AG09319 (cell line): ENCODE results near the gene GALNT9.

Experiments
- DNase-seq: peaks from one replicate; pipeline ENCODE4 v3.0.0-alpha.2; 2010; ENCODE audit warnings: low read depth; ENCODE audit errors: extremely low read depth
- TF ChIP-seq, protein P1 (sequence below): IDR thresholded peaks from 2 replicates; pipeline ENCODE4 v1.5.1; 2011; ENCODE audit warnings: low read depth, mild to moderate bottlenecking, inconsistent platforms, low read length, moderate library complexity

Gene GALNT9

DNA sequence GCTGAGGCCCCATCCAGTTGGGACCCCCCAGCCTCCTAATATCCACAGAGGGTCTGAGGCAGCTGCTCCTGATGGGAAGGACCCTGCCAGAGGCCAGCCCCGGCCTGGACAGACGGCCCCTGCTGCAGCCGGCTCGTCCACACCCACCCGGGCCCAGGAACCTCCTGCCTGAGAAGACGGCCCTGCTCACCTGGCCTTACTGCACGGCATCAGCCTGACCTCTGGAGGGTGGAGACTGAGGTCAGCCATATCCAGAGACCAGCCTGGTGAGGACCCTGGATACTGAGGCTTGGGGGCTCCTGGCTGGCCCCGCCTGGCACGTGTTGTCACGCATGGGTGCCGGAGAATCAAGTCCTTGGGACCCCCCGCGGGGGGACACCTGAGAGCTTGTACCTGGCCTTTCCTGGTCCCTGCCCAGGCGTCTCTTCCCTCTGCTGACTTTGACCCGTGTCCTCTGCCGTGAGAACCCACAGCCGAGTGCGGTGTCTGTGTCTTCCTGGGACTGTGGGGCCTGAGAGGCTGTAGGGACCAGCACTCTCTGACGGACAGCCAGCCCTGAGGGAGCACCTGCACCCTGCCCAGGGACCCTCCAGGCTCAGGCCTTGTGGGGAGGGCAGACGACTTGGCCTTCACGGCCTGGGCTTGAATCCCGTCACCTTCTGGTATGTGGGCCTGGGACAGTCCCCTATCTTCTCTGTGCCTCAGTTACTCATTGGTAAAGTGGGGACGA, 127.8 kb downstream of the GALNT9 start:
- TF ChIP-seq, protein P1, sequence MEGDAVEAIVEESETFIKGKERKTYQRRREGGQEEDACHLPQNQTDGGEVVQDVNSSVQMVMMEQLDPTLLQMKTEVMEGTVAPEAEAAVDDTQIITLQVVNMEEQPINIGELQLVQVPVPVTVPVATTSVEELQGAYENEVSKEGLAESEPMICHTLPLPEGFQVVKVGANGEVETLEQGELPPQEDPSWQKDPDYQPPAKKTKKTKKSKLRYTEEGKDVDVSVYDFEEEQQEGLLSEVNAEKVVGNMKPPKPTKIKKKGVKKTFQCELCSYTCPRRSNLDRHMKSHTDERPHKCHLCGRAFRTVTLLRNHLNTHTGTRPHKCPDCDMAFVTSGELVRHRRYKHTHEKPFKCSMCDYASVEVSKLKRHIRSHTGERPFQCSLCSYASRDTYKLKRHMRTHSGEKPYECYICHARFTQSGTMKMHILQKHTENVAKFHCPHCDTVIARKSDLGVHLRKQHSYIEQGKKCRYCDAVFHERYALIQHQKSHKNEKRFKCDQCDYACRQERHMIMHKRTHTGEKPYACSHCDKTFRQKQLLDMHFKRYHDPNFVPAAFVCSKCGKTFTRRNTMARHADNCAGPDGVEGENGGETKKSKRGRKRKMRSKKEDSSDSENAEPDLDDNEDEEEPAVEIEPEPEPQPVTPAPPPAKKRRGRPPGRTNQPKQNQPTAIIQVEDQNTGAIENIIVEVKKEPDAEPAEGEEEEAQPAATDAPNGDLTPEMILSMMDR = no peak

GRCh38 chr12:132200800-132201199, 128.6 kb downstream of the GALNT9 start:
- DNase-seq = no peak
- TF ChIP-seq, protein P1 = no peak

More for the DNA sequence above, 127.8 kb downstream of the GALNT9 start:
- DNase-seq = no peak

- TF ChIP-seq, protein P1 = no peak
- no peak for DNase-seq
Observed at GRCh38 chr12:132199526-132200319, 129.7 kb downstream of the GALNT9 start.

- TF ChIP-seq, protein P1 = no peak
- no peak for DNase-seq
Observed at GRCh38 chr12:132199101-132199500, 130.3 kb downstream of the GALNT9 start.

DNA sequence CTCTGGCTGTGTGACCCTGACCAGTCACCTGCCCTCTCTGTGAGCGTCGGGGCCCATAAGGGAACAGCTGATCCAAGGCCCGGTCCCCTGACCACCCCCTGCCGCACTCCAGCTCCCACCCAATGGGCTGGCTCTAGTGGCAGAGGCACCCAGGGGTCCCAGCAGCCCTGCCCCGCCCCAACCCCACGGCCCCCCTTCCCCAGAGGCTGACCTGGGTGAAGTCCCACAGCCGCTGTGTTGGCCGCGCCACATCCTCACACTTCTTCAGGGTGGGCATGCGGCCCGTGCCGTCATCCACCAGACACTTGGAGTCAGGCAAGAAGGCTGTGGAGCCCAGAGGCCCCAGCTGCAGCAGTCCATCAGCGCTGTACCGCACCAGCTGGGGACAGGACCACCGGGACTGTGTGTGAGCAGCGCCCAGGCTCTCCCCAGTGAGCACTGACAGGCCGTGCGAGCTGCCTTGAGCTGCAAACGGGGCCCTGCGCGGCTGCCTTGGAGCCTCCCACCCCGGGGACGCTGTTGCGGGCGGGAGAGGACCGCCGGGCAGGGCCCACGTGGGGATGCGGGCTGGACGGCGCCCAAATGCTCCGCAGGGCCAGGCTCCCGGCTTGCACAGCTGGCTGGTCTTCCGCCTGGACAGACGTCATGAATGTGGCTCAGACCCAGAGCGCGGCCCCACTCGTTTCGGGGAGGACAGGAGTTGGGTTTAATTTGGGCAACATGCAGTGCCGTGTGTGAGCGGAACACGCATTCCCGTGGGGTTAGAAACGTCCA, 131.6 kb downstream of the GALNT9 start:
- no peak for DNase-seq
- TF ChIP-seq, protein P1 = no peak

GRCh38 chr12:132196873-132197390, 132.5 kb downstream of the GALNT9 start:
- TF ChIP-seq, protein P1 = no peak
- no peak for DNase-seq
